Measurements from ENCODE around the gene GARNL3.

- TF ChIP-seq CTCF (IDR thresholded peaks at IDR 0.05; ENCODE audit: low read length) (no peak), EZH2 (IDR thresholded peaks at IDR 0.05; ENCODE audit: borderline replicate concordance, low read length) (no peak)
Measured at GRCh38 chr9:127396808-127397645, 132.5 kb downstream of the GARNL3 start, which contains the start of gene SLC2A8.

All from OCI-LY1 (cell line).